ENCODE measurements around the gene ABCG5. TPM values are rescaled to one million over a fixed set of nuclear protein-coding genes. Genes with fewer than 3 reads are reported as not detected.
A peak's percentile ranks its signal among the peaks of the same experiment; 100 is the strongest.

ABCG5 gene
- total and polyA plus RNA-seq, 2 experiments from 2014 or later: 0.08 TPM; not detected in 1

GRCh38 chr2:43879261-43879660 is 40.6 kb upstream of the ABCG5 start (continued):
- TF ChIP-seq ZNF462 (CRISPR knock-in tag; IDR thresholded peaks at IDR 0.05): no peak

- H2AFZ ChIP-seq: peak overlapping the region; percentile 93; the same call in 1 of the 2 replicates
- H3K27me3 Mint-ChIP-seq (ENCODE audit: insufficient read depth, low read depth, poor library complexity): peaks cover 6% of the 10 kb centered on the region
- TF ChIP-seq ZNF462 (CRISPR knock-in tag; IDR thresholded peaks at IDR 0.05) (no peak), CTCF (conservative IDR thresholded peaks at IDR 0.05; ENCODE audit: low read depth in 2 of 2) (peak; percentile 99), ETS1 (IDR thresholded peaks at IDR 0.05) (no peak), NANOG (IDR thresholded peaks at IDR 0.05; ENCODE audit: borderline replicate concordance) (no peak), POLR2AphosphoS5 (IDR thresholded peaks at IDR 0.05; ENCODE audit: low read depth) (no peak)
- no peaks in the 10 kb centered on the region for H3K27me3 ChIP-seq (ENCODE audit: insufficient read depth)
- ATAC-seq: peak; percentile 83
- peak; percentile 86 for DNase-seq (ENCODE audit: low spot score)
- H3K4me3 Mint-ChIP-seq: no peak overlapping the region
- H3K4me1 ChIP-seq (ENCODE audit: insufficient read depth): peaks cover 11% of the 10 kb centered on the region
- H3K27ac Mint-ChIP-seq: no peak overlapping the region
- no peaks in the 10 kb centered on the region for H3K9me2 ChIP-seq (ENCODE audit: insufficient read depth)
- 0 out of 2 replicates have a peak, but pooled peaks cover 2% of the 10 kb centered on the region for H3F3A ChIP-seq (replicated peaks; ENCODE audit: low read depth)
- no peaks in the 10 kb centered on the region for H3K36me3 Mint-ChIP-seq (ENCODE audit: low read depth)
- peaks cover 7% of the 10 kb centered on the region; the same call in 1 of the 3 replicates for H3K4me1 Mint-ChIP-seq
- no peaks in the 10 kb centered on the region for H4K20me1 ChIP-seq (replicated peaks; ENCODE audit: insufficient read depth)
- H3K79me2 ChIP-seq (replicated peaks; ENCODE audit: insufficient read depth): no peaks in the 10 kb centered on the region
- H3K27ac ChIP-seq (ENCODE audit: low read depth): no peak overlapping the region
- H3K36me3 ChIP-seq (ENCODE audit: insufficient read depth): no peaks in the 10 kb centered on the region
- no peak overlapping the region for H3K4me3 ChIP-seq
- H3K9me3 Mint-ChIP-seq: no peaks in the 10 kb centered on the region
- no peak overlapping the region for H3K4me2 ChIP-seq
Observed at GRCh38 chr2:43877782-43878464, 39.3 kb upstream of the ABCG5 start.
